GM21390 (cell line): ENCODE data around the gene CDK14.
A peak's percentile ranks its signal among the peaks of the same experiment; 100 is the strongest.
"Not testable (repeated sequence)": the region's sequence is repeated elsewhere in the genome, so short reads cannot be mapped to it uniquely, and the experiment has no call there.

ENCODE experiments used
- ATAC-seq: cut with Tn5 transposase; IDR thresholded peaks from one replicate; pipeline ENCODE4 v1.9.1; 2021; ENCODE audit not compliant: unreplicated experiment

Gene CDK14

GRCh38 chr7:90886416-90886815, 290.3 kb downstream of the CDK14 start:
- ATAC-seq = no peak

GRCh38 chr7:90889210-90889609, 293.1 kb downstream of the CDK14 start:
- no peak for ATAC-seq

GRCh38 chr7:90889644-90890043, 293.5 kb downstream of the CDK14 start:
- ATAC-seq = no peak

- no peak for ATAC-seq
These were observed 295.4 kb downstream of the CDK14 start for GRCh38 chr7:90891529-90891928.

- peak; percentile 84 for ATAC-seq
These were observed 296.1 kb downstream of the CDK14 start for GRCh38 chr7:90892213-90892612.

- no peak for ATAC-seq
These were observed 298.0 kb downstream of the CDK14 start for GRCh38 chr7:90894122-90894521.

GRCh38 chr7:90896458-90896857, 300.3 kb downstream of the CDK14 start:
- no peak for ATAC-seq

GRCh38 chr7:90897961-90898469, 301.9 kb downstream of the CDK14 start:
- no peak for ATAC-seq

- no peak for ATAC-seq
These were observed 304.7 kb downstream of the CDK14 start for GRCh38 chr7:90900628-90901356.

- no peak for ATAC-seq
These were observed 307.7 kb downstream of the CDK14 start for GRCh38 chr7:90903841-90904240.

GRCh38 chr7:90910136-90910535, 314.0 kb downstream of the CDK14 start:
- no peak for ATAC-seq

- ATAC-seq = no peak
These were observed 320.2 kb downstream of the CDK14 start for GRCh38 chr7:90916319-90916718.

- ATAC-seq = no peak
These were observed 321.4 kb downstream of the CDK14 start for GRCh38 chr7:90917539-90917938.

GRCh38 chr7:90918303-90918702, 322.2 kb downstream of the CDK14 start:
- ATAC-seq = no peak

- no peak for ATAC-seq
These were observed 323.7 kb downstream of the CDK14 start for GRCh38 chr7:90919816-90920215.

GRCh38 chr7:90920336-90920735, 324.2 kb downstream of the CDK14 start:
- no peak for ATAC-seq

GRCh38 chr7:90923541-90923997, 327.4 kb downstream of the CDK14 start:
- no peak for ATAC-seq

GRCh38 chr7:90928700-90929424, 332.7 kb downstream of the CDK14 start:
- not testable (repeated sequence) for ATAC-seq

GRCh38 chr7:90931986-90932916, 336.1 kb downstream of the CDK14 start:
- peak; percentile 97 for ATAC-seq

GRCh38 chr7:90933041-90933440, 336.9 kb downstream of the CDK14 start:
- no peak for ATAC-seq

GRCh38 chr7:90933984-90934383, 337.9 kb downstream of the CDK14 start:
- ATAC-seq = no peak
